Tibial artery (tissue), 4 donors: ENCODE measurements around the gene TPD52L2.
"Not testable (repeated sequence)": the region's sequence is repeated elsewhere in the genome, so short reads cannot be mapped to it uniquely, and the experiment has no call there.

ENCODE experiments used
- DNase-seq, 2 donors: peaks; one replicate each; pipeline ENCODE4 v3.0.0-alpha.2; 2019
- H3K27ac ChIP-seq, 2 donors: fragments of 200-600 bp; sonication (generic) in 1 of 2; 1 replicate in 1 of 2; 2 replicates in 1 of 2; pipeline ENCODE4 v1.5.1; 2018 to 2019; ENCODE audit warnings: mild to moderate bottlenecking in 1 of 2
- H3K27me3 ChIP-seq, 2 donors: fragments of 200-600 bp; sonication (generic) in 1 of 2; one replicate each; pipeline versions ENCODE4 v1.5.1 to v1.6.0; 2016 to 2019
- H3K36me3 ChIP-seq, 3 donors: fragments of 200-600 bp; sonication (generic) in 2 of 3; one replicate each; pipeline ENCODE4 v1.5.1; 2016 to 2019; ENCODE audit warnings: mild to moderate bottlenecking in 2 of 3
- H3K4me1 ChIP-seq, 4 donors: fragments of 200-600 bp; sonication (generic) in 2 of 4; 1 replicate in 3 of 4; 2 replicates in 1 of 4; pipeline ENCODE4 v1.5.1; 2016 to 2019
- H3K4me3 ChIP-seq, 2 donors: fragments of 200-600 bp; sonication (generic) in 1 of 2; 1 replicate in 1 of 2; 2 replicates in 1 of 2; pipeline ENCODE4 v1.5.1; 2018 to 2019; ENCODE audit warnings: mild to moderate bottlenecking in 2 of 2
- H3K9me3 ChIP-seq, 3 donors: fragments of 200-600 bp; sonication (generic) in 1 of 3; one replicate each; pipeline ENCODE4 v1.5.1; 2016 to 2019
- intact Hi-C: fragments of 100-400 bp; cut with DNase I; formaldehyde crosslinking; loops from one replicate; pipeline ENCODE4 v1.15.0; 2023; ENCODE audit warnings: low total_unique reads
- TF ChIP-seq, protein P1 (sequence below), 2 experiments: fragments of 200-600 bp in 1 of 2; fragments of 450-650 bp in 1 of 2; IDR thresholded peaks; one replicate each; pipeline ENCODE4 v1.5.1; 2017 to 2019; ENCODE audit warnings: antibody characterized with exemption in 2 of 2, mild to moderate bottlenecking in 1 of 2, moderate library complexity in 1 of 2

TPD52L2 gene

DNA sequence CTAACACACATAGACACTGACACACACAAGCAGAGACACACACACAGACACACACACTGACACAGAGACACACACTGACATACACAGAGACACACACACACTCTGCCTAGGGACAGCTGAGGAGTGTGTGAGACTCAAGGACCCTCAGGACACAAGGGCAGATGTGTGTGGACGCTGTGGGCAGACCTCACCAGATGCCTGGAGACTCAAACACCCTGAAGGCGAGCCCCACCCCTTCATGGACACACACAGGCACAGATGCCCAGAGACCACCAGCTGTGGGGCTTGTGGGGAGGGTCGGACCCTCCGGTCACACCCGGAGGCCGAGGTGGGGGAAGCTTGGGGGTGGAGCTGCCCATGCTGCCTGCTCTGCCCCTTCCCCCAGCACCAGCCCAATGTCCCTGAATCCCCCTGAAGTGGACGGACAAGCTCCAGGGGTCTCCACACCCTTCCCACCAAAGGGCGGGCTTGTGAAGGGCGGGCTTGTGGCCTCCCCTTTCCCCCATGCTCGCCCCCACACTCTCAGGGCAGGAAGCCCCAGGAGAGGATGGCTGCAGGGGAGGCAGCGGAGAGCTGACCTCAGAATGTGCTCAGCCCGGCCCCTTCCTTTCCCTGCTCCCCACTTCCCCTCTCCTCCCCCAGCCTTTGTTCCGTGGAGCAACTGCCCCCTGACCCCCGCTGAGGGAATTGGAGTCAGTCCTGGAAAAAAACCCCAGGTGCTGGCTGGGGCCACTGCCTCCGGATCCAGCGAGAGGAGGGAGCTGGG lies 17.6 kb upstream of the TPD52L2 start:
- TF ChIP-seq, protein P1, sequence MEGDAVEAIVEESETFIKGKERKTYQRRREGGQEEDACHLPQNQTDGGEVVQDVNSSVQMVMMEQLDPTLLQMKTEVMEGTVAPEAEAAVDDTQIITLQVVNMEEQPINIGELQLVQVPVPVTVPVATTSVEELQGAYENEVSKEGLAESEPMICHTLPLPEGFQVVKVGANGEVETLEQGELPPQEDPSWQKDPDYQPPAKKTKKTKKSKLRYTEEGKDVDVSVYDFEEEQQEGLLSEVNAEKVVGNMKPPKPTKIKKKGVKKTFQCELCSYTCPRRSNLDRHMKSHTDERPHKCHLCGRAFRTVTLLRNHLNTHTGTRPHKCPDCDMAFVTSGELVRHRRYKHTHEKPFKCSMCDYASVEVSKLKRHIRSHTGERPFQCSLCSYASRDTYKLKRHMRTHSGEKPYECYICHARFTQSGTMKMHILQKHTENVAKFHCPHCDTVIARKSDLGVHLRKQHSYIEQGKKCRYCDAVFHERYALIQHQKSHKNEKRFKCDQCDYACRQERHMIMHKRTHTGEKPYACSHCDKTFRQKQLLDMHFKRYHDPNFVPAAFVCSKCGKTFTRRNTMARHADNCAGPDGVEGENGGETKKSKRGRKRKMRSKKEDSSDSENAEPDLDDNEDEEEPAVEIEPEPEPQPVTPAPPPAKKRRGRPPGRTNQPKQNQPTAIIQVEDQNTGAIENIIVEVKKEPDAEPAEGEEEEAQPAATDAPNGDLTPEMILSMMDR (IDR thresholded peaks at IDR 0.05): no peak
- Histone ChIP-seq H3K36me3 (no peaks in the 10 kb centered on the region), H3K27ac (no peak overlapping the region), H3K9me3 (no peaks in the 10 kb centered on the region), H3K27me3 (peaks cover 0 to 54% of the 10 kb centered on the region in 2 donors), H3K4me1 (peaks cover 0 to 28% (median 12%) of the 10 kb centered on the region in 4 donors), H3K4me3 (no peak overlapping the region)
- intact Hi-C loops: no loop called here
- no peak for DNase-seq

DNA sequence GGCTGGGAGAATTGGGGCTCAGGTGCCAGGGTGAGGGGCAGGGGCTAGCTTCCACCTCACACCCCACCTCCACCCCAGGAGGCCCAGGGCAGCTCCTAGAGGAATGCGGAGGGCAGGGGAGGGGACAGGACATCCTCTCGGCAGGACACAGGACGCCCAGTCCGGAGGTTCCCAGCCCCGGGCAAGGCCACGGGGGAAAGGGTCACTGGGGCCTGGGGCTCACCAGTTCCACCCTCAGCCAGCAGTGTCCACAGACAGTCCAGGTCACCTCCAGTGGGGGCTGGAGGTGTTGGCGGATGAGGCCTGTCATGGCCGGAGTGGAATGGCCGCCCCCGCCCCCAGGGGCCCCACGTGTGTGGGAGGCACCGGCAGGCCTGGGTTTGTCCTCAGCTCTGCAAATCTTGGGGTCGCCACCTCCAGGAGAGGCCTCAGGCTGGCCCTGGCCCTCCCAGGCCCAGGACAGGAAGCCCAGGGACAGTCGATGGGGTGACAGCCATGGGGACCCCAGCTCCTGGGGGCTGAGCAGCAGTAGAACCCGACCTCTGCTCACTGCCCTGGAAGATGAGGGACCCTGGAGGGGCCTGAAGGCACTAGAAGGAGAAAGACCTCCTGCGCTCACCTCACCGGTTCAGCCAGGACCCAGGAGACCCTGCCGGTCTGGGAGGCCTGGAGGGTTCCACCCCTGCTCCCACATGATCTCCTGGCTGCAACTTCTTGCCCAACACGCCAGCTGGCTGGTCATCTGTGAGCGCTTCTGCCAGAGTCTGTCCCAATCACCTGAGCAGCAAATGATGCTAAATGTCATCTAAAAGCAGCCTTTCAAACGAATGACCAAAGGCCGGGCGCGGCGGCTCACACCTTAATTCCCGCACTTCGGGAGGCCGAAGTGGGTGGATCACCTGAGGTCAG lies 16.8 kb upstream of the TPD52L2 start:
- Histone ChIP-seq H3K27me3 (peaks cover 0 to 53% of the 10 kb centered on the region in 2 donors), H3K36me3 (no peaks in the 10 kb centered on the region), H3K4me1 (peaks cover 0 to 28% (median 12%) of the 10 kb centered on the region in 4 donors), H3K9me3 (no peaks in the 10 kb centered on the region), H3K27ac (no peak overlapping the region), H3K4me3 (no peak overlapping the region)
- peak in 1 of 2 donors; percentile 64 for DNase-seq
- intact Hi-C loops: no loop called here
- TF ChIP-seq, protein P1 (IDR thresholded peaks at IDR 0.05): no peak

DNA sequence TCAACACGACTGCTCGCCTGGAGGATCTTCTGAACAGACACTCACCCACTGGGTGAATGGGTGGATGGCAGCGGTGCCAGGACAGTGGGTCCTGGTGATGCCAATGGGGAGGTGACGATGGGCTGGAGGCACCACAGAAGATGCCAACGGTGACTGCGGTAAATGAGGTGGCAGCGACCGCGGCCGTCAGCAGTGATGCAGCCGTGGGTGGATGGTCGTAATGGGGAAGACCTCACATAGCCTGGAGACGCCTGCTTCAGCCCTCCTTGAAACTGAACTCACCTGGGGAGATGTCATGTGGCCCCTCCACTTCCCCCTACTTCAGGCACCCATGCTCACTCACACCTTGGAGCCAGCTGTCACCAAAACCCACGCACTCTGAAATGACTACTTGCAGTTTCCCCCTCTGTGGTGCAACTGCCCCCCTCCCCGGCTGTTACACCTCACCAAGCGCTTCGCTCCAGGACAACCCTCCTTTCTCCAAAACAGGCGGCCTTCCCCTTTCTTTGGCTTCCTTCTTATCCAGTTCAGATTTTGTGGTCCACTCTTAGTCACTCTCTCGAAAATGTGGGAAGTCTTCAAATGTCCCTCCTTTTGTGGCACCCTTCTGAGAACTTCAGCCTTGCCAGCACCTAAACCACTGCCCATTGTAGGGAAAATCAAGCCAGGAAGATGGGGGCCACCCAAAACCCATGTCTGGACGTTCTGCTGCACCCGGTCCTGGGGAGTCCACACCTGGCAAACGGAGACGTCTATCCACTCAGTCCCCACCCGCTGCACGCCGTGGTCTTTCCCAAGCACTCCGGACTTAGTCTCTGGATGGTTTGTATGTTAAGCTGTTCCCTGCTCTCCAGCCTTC lies 14.2 kb upstream of the TPD52L2 start:
- intact Hi-C loops: no loop called here
- no peaks in the 10 kb centered on the region for H3K36me3 ChIP-seq
- H3K9me3 ChIP-seq: no peaks in the 10 kb centered on the region
- no peak overlapping the region for H3K4me3 ChIP-seq
- TF ChIP-seq, protein P1 (IDR thresholded peaks at IDR 0.05): no peak
- DNase-seq: no peak
- peaks cover 0 to 48% (median 29%) of the 10 kb centered on the region in 4 donors for H3K4me1 ChIP-seq
- H3K27me3 ChIP-seq: peaks cover 0 to 53% of the 10 kb centered on the region in 2 donors
- no peak overlapping the region for H3K27ac ChIP-seq

DNA sequence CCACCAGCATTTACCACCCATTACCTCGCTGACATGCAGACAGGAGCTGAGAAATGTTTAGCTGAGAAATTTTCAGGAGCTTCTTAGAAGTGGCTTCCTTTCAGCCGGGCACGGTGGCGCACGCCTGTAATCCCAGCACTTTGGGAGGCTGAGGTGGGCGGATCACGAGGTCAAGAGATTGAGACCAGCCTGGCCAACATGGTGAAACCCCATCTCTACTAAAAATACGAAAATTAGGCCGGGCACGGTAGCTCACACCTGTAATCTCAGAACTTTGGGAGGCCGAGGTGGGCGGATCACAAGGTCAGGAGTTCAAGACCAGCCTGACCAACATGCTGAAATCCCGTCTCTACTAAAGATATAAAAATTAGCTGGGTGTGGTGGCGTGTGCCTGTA lies 13.5 kb upstream of the TPD52L2 start:
- H3K4me3 ChIP-seq, intact Hi-C loops, H3K36me3 ChIP-seq, DNase-seq, H3K9me3 ChIP-seq, H3K27ac ChIP-seq: not testable (repeated sequence)
- peaks cover 0 to 53% of the 10 kb centered on the region in 2 donors for H3K27me3 ChIP-seq
- peaks cover 0 to 43% (median 24%) of the 10 kb centered on the region in 4 donors for H3K4me1 ChIP-seq

DNA sequence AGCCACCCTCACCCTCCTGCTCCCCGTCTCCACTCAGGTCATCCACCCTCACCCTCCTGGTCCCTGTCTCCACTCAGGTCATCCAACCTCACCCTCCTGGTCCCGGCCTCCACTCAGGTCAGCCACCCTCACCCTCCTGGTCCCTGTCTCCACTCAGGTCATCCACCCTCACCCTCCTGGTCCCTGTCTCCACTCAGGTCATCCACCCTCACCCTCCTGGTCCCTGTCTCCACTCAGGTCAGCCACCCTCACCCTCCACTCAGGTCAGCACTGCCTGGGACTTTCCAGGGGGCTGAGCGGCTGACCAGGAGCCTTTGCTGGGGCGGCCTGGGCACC lies 11.4 kb upstream of the TPD52L2 start:
- H3K36me3 ChIP-seq, H3K27ac ChIP-seq, H3K4me3 ChIP-seq, H3K9me3 ChIP-seq, DNase-seq, intact Hi-C loops: not testable (repeated sequence)
- Histone ChIP-seq H3K4me1 (peaks cover 0 to 38% (median 22%) of the 10 kb centered on the region in 4 donors), H3K27me3 (peaks cover 0 to 56% of the 10 kb centered on the region in 2 donors)

DNA sequence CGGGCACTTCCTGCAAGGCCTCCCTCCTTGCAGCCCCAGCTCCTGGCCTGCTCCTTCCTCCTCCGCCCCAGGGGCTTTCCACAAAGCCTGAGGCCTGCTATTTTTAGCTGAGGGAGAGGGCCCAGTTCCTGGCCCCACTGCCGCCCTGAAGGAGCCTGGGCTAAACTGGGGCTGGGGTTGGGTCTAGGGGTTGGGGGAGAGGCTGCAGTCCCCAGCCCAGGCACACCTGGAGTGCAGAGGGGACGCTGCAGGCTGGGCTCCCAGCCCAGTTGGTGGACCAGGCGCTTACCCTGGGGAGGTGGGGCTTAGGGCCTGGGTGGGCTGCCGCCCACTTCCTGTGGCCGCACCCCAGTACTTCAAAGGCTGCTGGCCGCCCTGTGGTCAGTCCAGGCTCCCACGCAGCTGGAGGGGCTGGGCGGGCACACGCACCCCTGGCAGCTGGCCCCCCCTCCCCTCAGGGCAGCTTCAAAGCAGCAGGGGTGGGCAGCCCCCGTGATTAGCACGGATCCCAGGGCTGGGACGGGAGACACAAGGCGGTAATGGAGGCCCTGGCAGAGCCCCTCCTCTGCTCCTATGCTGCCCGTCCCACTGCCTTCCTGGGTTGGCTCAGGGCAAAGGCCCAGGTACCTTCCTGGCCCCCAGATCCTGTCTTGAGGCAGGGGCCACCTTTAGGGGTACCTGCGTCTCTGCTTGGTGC lies 10.9 kb upstream of the TPD52L2 start:
- TF ChIP-seq, protein P1 (IDR thresholded peaks at IDR 0.05): no peak
- Histone ChIP-seq H3K4me3 (no peak overlapping the region), H3K27me3 (peaks cover 0 to 57% of the 10 kb centered on the region in 2 donors), H3K9me3 (no peaks in the 10 kb centered on the region), H3K27ac (peak overlapping the region in 1 of 2 donors; percentile 29), H3K4me1 (peaks cover 0 to 41% (median 22%) of the 10 kb centered on the region in 4 donors), H3K36me3 (no peaks in the 10 kb centered on the region)
- intact Hi-C loops: no loop called here
- DNase-seq: no peak
